H1 (cell line): ENCODE results near the gene ZFYVE21. TPM values are rescaled to one million over a fixed set of nuclear protein-coding genes. Genes with fewer than 3 reads are reported as not detected.

ENCODE experiments used
- CTCF ChIA-PET: fragments of 300-600 bp; sonication (Branson Sonifier 250); formaldehyde crosslinking; loops from one replicate; lab custom pipeline; 2021; ENCODE audit not compliant: partially characterized antibody; lab: Charles Lee
- POLR2A ChIA-PET: fragments of 300-600 bp; sonication (Branson Sonifier 250); formaldehyde crosslinking; loops from one replicate; lab custom pipeline; 2021; ENCODE audit warnings: inconsistent platforms; ENCODE audit not compliant: partially characterized antibody; lab: Charles Lee
- DNase-seq, 2 experiments: peaks; one replicate each; pipeline versions ENCODE4 v3.0.0 to v3.0.0-alpha.2; 2010 to 2022; ENCODE audit warnings: low spot score in 2 of 2, low read depth in 1 of 2, mixed read lengths in 1 of 2
- FAIRE-seq: peaks from 2 replicates; lab custom pipeline; 2011; peaks lifted over from hg19 to GRCh38; lab: Jason Lieb, UNC
- H2AFZ ChIP-seq: 2 replicates; pipeline ENCODE4 v1.8.1; 2012; ENCODE audit warnings: low read length, inconsistent platforms
- H2AK5ac ChIP-seq: 2 replicates; pipeline ENCODE4 v1.6.1; 2013; ENCODE audit warnings: low read depth, low read length
- H2BK120ac ChIP-seq: replicated peaks from 2 replicates; pipeline ENCODE3; 2013; ENCODE audit warnings: low read depth, low read length, inconsistent platforms
- H2BK12ac ChIP-seq: 2 replicates; pipeline ENCODE4 v1.6.1; 2013; ENCODE audit warnings: low read depth, low read length
- H2BK15ac ChIP-seq: 2 replicates; pipeline ENCODE4 v1.6.1; 2013; ENCODE audit warnings: low read length
- H2BK20ac ChIP-seq: 2 replicates; pipeline ENCODE4 v1.6.1; 2013; ENCODE audit warnings: low read length
- H2BK5ac ChIP-seq: 2 replicates; pipeline ENCODE4 v1.6.1; 2013; ENCODE audit warnings: low read depth, low read length
- H3K14ac ChIP-seq: 2 replicates; pipeline ENCODE4 v1.6.1; 2013; ENCODE audit warnings: inconsistent platforms; ENCODE audit not compliant: insufficient read length
- H3K18ac ChIP-seq: 2 replicates; pipeline ENCODE4 v1.6.1; 2013; ENCODE audit warnings: low read length; ENCODE audit errors: extremely low read depth
- H3K23ac ChIP-seq: 2 replicates; pipeline ENCODE4 v1.6.1; 2013; ENCODE audit warnings: inconsistent platforms; ENCODE audit not compliant: insufficient read length
- H3K23me2 ChIP-seq: 2 replicates; pipeline ENCODE4 v1.6.1; 2013; ENCODE audit warnings: low read depth, low read length
- H3K27ac ChIP-seq: 2 replicates; pipeline ENCODE4 v1.6.1; 2011; ENCODE audit warnings: low read depth, low read length, inconsistent platforms
- H3K27me3 ChIP-seq, 4 experiments: replicated peaks in 1 of 4; 1 replicate in 1 of 4; 2 replicates in 3 of 4; pipeline versions ENCODE4 v1.6.1 to v1.8.1; 2011 to 2013; ENCODE audit warnings: low read length in 3 of 4, mild to moderate bottlenecking in 3 of 4, inconsistent platforms in 2 of 4, mixed read lengths in 2 of 4, moderate library complexity in 1 of 4; ENCODE audit not compliant: control insufficient read depth in 3 of 4, insufficient read depth in 3 of 4; ENCODE audit errors: extremely low read depth in 1 of 4
- H3K36me3 ChIP-seq, 4 experiments: 2 replicates each; pipeline versions ENCODE4 v1.6.1 to v1.8.1; 2011 to 2013; ENCODE audit warnings: mild to moderate bottlenecking in 4 of 4, low read length in 3 of 4, moderate library complexity in 2 of 4, control low read depth in 1 of 4, inconsistent platforms in 1 of 4; ENCODE audit not compliant: insufficient read depth in 4 of 4, control insufficient read depth in 2 of 4
- H3K4ac ChIP-seq: replicated peaks from 2 replicates; pipeline ENCODE3; 2013; ENCODE audit warnings: low read length, low read depth, mixed read lengths, inconsistent platforms; ENCODE audit not compliant: insufficient read length
- H3K4me1 ChIP-seq, 4 experiments: replicated peaks in 1 of 4; 1 replicate in 1 of 4; 2 replicates in 3 of 4; pipeline versions ENCODE4 v1.6.1 to v1.8.1; 2011 to 2013; ENCODE audit warnings: low read length in 3 of 4, inconsistent platforms in 2 of 4, mixed read lengths in 1 of 4; ENCODE audit not compliant: insufficient read depth in 4 of 4, control insufficient read depth in 3 of 4
- H3K4me2 ChIP-seq, 2 experiments: 2 replicates each; pipeline versions ENCODE4 v1.6.1 to v1.8.1; 2011 to 2013; ENCODE audit warnings: low read depth in 2 of 2, low read length in 2 of 2, control low read depth in 1 of 2, inconsistent platforms in 1 of 2, mild to moderate bottlenecking in 1 of 2; ENCODE audit not compliant: insufficient read depth in 1 of 2
- H3K4me3 ChIP-seq, 4 experiments: fragments of 200-600, 300-600 bp in 1 of 4; sonication (generic), shearing (Covaris generic), sonication (Bioruptor Twin) in 1 of 4; 2 replicates each; pipeline versions ENCODE4 v1.5.1 to v1.8.1; 2011 to 2016; ENCODE audit warnings: low read length in 4 of 4, low read depth in 3 of 4, control low read depth in 2 of 4, inconsistent platforms in 2 of 4, mild to moderate bottlenecking in 2 of 4, mixed read lengths in 1 of 4, moderate library complexity in 1 of 4; ENCODE audit not compliant: insufficient read depth in 2 of 4; ENCODE audit errors: extremely low read depth in 1 of 4
- H3K56ac ChIP-seq: replicated peaks from 2 replicates; pipeline ENCODE3; 2013; ENCODE audit warnings: low read depth, mild to moderate bottlenecking, mixed read lengths, low read length, inconsistent platforms; ENCODE audit not compliant: insufficient read length
- H3K79me1 ChIP-seq: 2 replicates; pipeline ENCODE4 v1.6.1; 2013; ENCODE audit warnings: low read depth, low read length, control low read depth
- H3K79me2 ChIP-seq, 2 experiments: 2 replicates each; pipeline versions ENCODE4 v1.6.1 to v1.8.1; 2012 to 2013; ENCODE audit warnings: low read length in 2 of 2, mild to moderate bottlenecking in 2 of 2, inconsistent platforms in 1 of 2; ENCODE audit not compliant: insufficient read depth in 2 of 2, control insufficient read depth in 1 of 2
- H3K9ac ChIP-seq, 4 experiments: replicated peaks in 1 of 4; 1 replicate in 1 of 4; 2 replicates in 3 of 4; pipeline versions ENCODE4 v1.6.1 to v1.8.1; 2011 to 2013; ENCODE audit warnings: low read depth in 3 of 4, low read length in 3 of 4, control low read depth in 2 of 4, mild to moderate bottlenecking in 2 of 4, moderate library complexity in 2 of 4, inconsistent platforms in 1 of 4; ENCODE audit errors: extremely low read depth in 1 of 4
- H3K9me3 ChIP-seq, 2 experiments: 2 replicates each; pipeline versions ENCODE4 v1.6.1 to v1.8.1; 2012 to 2013; ENCODE audit warnings: mild to moderate bottlenecking in 2 of 2, moderate library complexity in 2 of 2, control low read depth in 1 of 2, inconsistent platforms in 1 of 2, low read depth in 1 of 2, low read length in 1 of 2, mixed read lengths in 1 of 2; ENCODE audit not compliant: insufficient read depth in 2 of 2
- H4K20me1 ChIP-seq, 2 experiments: replicated peaks in 1 of 2; 2 replicates each; pipeline versions ENCODE3 to v1.8.1; 2011 to 2013; ENCODE audit warnings: inconsistent platforms in 2 of 2, low read length in 2 of 2, mild to moderate bottlenecking in 1 of 2; ENCODE audit not compliant: insufficient read depth in 2 of 2, control insufficient read depth in 1 of 2
- H4K5ac ChIP-seq: 2 replicates; pipeline ENCODE4 v1.6.1; 2013; ENCODE audit warnings: low read length, low read depth, mixed read lengths, inconsistent platforms; ENCODE audit not compliant: insufficient read length
- H4K8ac ChIP-seq: 2 replicates; pipeline ENCODE4 v1.8.0; 2013; ENCODE audit warnings: mild to moderate bottlenecking, moderate library complexity, low read length, inconsistent platforms; ENCODE audit not compliant: insufficient read depth; ENCODE audit errors: extremely low read depth
- H4K91ac ChIP-seq: replicated peaks from 2 replicates; pipeline ENCODE3; 2013; ENCODE audit warnings: low read length, mixed read lengths, inconsistent platforms; ENCODE audit not compliant: insufficient read length
- KDM1A ChIP-seq: fragments of 200-600, 300-600 bp; sonication (generic); IDR thresholded peaks from 2 replicates; pipeline ENCODE4 v1.7.1; 2016; ENCODE audit warnings: mild to moderate bottlenecking, low read length, borderline replicate concordance
- PHF8 ChIP-seq: fragments of 200-600 bp; sonication (generic); conservative IDR thresholded peaks from 2 replicates; pipeline ENCODE4 v1.7.1; 2012; ENCODE audit warnings: low read depth, mild to moderate bottlenecking, inconsistent platforms, low read length, moderate library complexity
- RNF2 ChIP-seq: fragments of 200-900, 300-1000 bp; sonication (generic); IDR thresholded peaks from 2 replicates; pipeline ENCODE4 v1.7.1; 2016; ENCODE audit warnings: borderline replicate concordance, low read depth, mild to moderate bottlenecking, antibody characterized with exemption, low read length; ENCODE audit not compliant: poor library complexity, severe bottlenecking; ENCODE audit errors: missing control alignments
- TAF7 ChIP-seq: optimal IDR thresholded peaks from 2 replicates; pipeline ENCODE3; 2011; ENCODE audit warnings: low read depth, mild to moderate bottlenecking, inconsistent platforms, low read length, moderate library complexity, borderline replicate concordance
- WGBS, 2 experiments: shearing (Covaris generic) in 1 of 2; methylation state at CpG; one replicate each; pipeline versions ENCODE4 v1.1.6 to v1.1.7; 2013 to 2015; ENCODE audit warnings: low lambda C conversion rate in 2 of 2, mixed read lengths in 2 of 2, inconsistent platforms in 1 of 2, low coverage in 1 of 2, missing lambda C conversion rate in 1 of 2; ENCODE audit not compliant: insufficient replicate concordance in 2 of 2, insufficient coverage in 1 of 2, insufficient read length in 1 of 2; ENCODE audit errors: extremely low coverage in 1 of 2, missing lambda C conversion rate in 1 of 2; 5-methylcytosine and 5-hydroxymethylcytosine counted together
- polyA plus RNA-seq, 7 experiments: library from polyadenylated mRNA; depleted of rRNA in 3 of 7; stranded (reverse) in 5 of 7; unstranded in 2 of 7; fragments of >200 nt in 5 of 7; fragments of 200-250 nt in 2 of 7; gene quantifications; 1 replicate in 5 of 7; 2 replicates in 1 of 7; 4 replicates in 1 of 7; pipeline versions ENCODE4 v1.2.1 to v1.2.3, GENCODE V29; 2011 to 2013; ENCODE audit warnings: missing spikeins in 2 of 7, mixed read lengths in 2 of 7
- total RNA-seq: library from RNA; stranded (reverse); fragmentation: NEBNext Ultra II Directional; extraction: Animal tissue kit (Norgen Biotek cat#: 25700); gene quantifications from 2 replicates; pipeline ENCODE4 v1.2.1, GENCODE V29; 2021

Gene ZFYVE21
- total and polyA plus RNA-seq, 2 of the 8 experiments (the other 6 are each of a cell fraction or from before 2014, with no cell fraction given): 53.4 to 127 TPM

DNA sequence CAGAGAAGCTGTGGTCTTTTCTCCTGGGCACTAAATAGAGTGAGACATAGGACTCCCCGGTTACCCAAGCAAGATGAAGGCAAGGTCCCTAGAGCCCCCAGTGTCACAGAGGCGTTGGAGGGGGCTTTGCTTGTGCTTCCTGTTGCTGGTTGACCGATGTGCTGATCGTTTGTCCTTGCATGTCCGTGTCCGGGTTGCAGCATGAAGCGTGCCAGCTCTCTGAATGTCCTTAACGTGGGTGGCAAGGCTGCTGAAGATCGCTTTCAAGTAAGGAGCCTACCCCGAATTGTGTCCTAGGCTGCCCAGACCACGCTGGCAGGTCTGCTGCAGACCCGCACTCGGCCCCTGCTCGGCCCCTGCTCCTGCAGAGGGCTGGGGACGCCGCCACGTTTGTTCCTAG is 23.5 kb upstream of the ZFYVE21 start:
- H3K27ac ChIP-seq: no peak overlapping the region
- TF ChIP-seq PHF8: no peak
- TF ChIP-seq KDM1A: no peak
- TF ChIP-seq RNF2: no peak
- no peak for TF ChIP-seq TAF7
- TF ChIP-seq, all 59 proteins: peak for 0
- H3K23ac ChIP-seq: no peak overlapping the region
- no peaks in the 10 kb centered on the region for H3K27me3 ChIP-seq
- H3K56ac ChIP-seq: no peak overlapping the region
- peaks cover 7 to 41% (median 12%) of the 10 kb centered on the region in 4 experiments; a peak in 6 of 8 replicates for H3K36me3 ChIP-seq
- H3K79me2 ChIP-seq: peaks cover 0 to 3% of the 10 kb centered on the region in 2 experiments; a peak in 1 of 4 replicates
- peaks cover 2 to 22% of the 10 kb centered on the region in 2 experiments for H4K20me1 ChIP-seq
- H3K4me1 ChIP-seq: peaks cover 0 to 3% (median under 1%) of the 10 kb centered on the region in 4 experiments; a peak in 3 of 7 replicates
- H3K18ac ChIP-seq: no peak overlapping the region
- no peak overlapping the region for H3K4me2 ChIP-seq
- no peaks in the 10 kb centered on the region for H3K9me3 ChIP-seq
- no peak overlapping the region for H3K4ac ChIP-seq
- no peak overlapping the region for H3K14ac ChIP-seq
- no peak overlapping the region for H2BK12ac ChIP-seq
- H2BK15ac ChIP-seq: no peak overlapping the region
- ChIA-PET POLR2A (interaction anchor here (1.5 to 8.8 kb wide), 2 partner anchors 12 to 63 kb away, joined by 3 to 74 read pairs; partner anchors contain the start of gene KLC1), CTCF (no interaction called here)
- peaks cover 10% of the 10 kb centered on the region for H3K79me1 ChIP-seq
- no peak overlapping the region for H3K9ac ChIP-seq
- no peak overlapping the region for H4K5ac ChIP-seq
- H2BK5ac ChIP-seq: no peak overlapping the region
- no peak overlapping the region for H3K4me3 ChIP-seq
- H2BK20ac ChIP-seq: no peak overlapping the region
- no peak for FAIRE-seq
- 94% methylated on average over 17 of the region's 17 CpGs; no CpG with 5 or more reads in 1 of the 2 experiments for WGBS, 2 experiments
- no peak overlapping the region for H2AFZ ChIP-seq
- no peak overlapping the region for H4K91ac ChIP-seq
- H2BK120ac ChIP-seq: no peak overlapping the region
- no peak overlapping the region for H2AK5ac ChIP-seq
- no peaks in the 10 kb centered on the region for H3K23me2 ChIP-seq
- DNase-seq: no peak
- H4K8ac ChIP-seq: peak overlapping the region; percentile 29; the same call in 1 of the 2 replicates
